Measurements from ENCODE around the gene DENND2C. TPM values are rescaled to one million over a fixed set of nuclear protein-coding genes. Genes with fewer than 3 reads are reported as not detected.

DENND2C gene
- total RNA-seq, 1 experiment from 2014 or later = 1.1 TPM

- no peak overlapping the region for H3K4me3 ChIP-seq (ENCODE audit: low read depth in 2 of 2, low read length in 2 of 2)
- ATAC-seq (no peak), DNase-seq (ENCODE audit: low read depth, low spot score) (no peak)
- H3K9me3 ChIP-seq (ENCODE audit: control insufficient read depth, insufficient read depth, low read depth, low read length) = no peaks in the 10 kb centered on the region
- ChIA-PET CTCF (no interaction called here), POLR2A (no interaction called here)
- BruUV-seq (replicated peaks) = no TSS peak
- no peaks in the 10 kb centered on the region for H3K36me3 ChIP-seq (ENCODE audit: control insufficient read depth, insufficient read depth, low read length)
- in situ Hi-C loops (cut with HindIII; ENCODE audit: low pct_unique_long_range_greater_than_20kb, low sequenced_read_pairs) = no loop called here
- H3K4me1 ChIP-seq (ENCODE audit: control insufficient read depth, insufficient read depth, low read length) = no peaks in the 10 kb centered on the region
- no peak overlapping the region for H3K27ac ChIP-seq (ENCODE audit: low read length)
- no peaks in the 10 kb centered on the region for H3K27me3 ChIP-seq (ENCODE audit: control insufficient read depth, insufficient read depth, low read length)
- intact Hi-C loops (cut with micrococcal nuclease; ENCODE audit: unreplicated experiment) = no loop called here
- no peak for TF ChIP-seq SIN3A (IDR thresholded peaks at IDR 0.05; ENCODE audit: borderline replicate concordance, insufficient read depth, low read depth, low read length)
- no peak for TF ChIP-seq TCF7L2 (IDR thresholded peaks at IDR 0.05; ENCODE audit: low read depth, low read length)
- TF ChIP-seq CTCF (IDR thresholded peaks at IDR 0.05) = no peak
- TF ChIP-seq REST (IDR thresholded peaks at IDR 0.05; ENCODE audit: insufficient read depth in 1 of 2, low read depth in 2 of 2, low read length in 1 of 2) = no peak
- TF ChIP-seq POLR2AphosphoS5 (IDR thresholded peaks at IDR 0.05; ENCODE audit: low read depth, low read length) = no peak
Observed at GRCh38 chr1:114586513-114587047, 83.3 kb downstream of the DENND2C start.

GRCh38 chr1:114585231-114585630 is 84.6 kb downstream of the DENND2C start:
- Histone ChIP-seq H3K4me1 (ENCODE audit: control insufficient read depth, insufficient read depth, low read length) (no peaks in the 10 kb centered on the region; the same call in 1 of the 2 replicates), H3K27me3 (ENCODE audit: control insufficient read depth, insufficient read depth, low read length) (no peaks in the 10 kb centered on the region), H3K36me3 (ENCODE audit: control insufficient read depth, insufficient read depth, low read length) (peaks cover 6% of the 10 kb centered on the region; the same call in 1 of the 2 replicates), H3K9me3 (ENCODE audit: control insufficient read depth, insufficient read depth, low read depth, low read length) (no peaks in the 10 kb centered on the region), H3K27ac (ENCODE audit: low read length) (no peak overlapping the region), H3K4me3 (ENCODE audit: low read depth in 2 of 2, low read length in 2 of 2) (no peak overlapping the region)
- ChIA-PET CTCF (no interaction called here), POLR2A (no interaction called here)
- no peak for ATAC-seq
- in situ Hi-C loops (cut with HindIII; ENCODE audit: low pct_unique_long_range_greater_than_20kb, low sequenced_read_pairs) = no loop called here
- BruUV-seq (replicated peaks) = no TSS peak
- TF ChIP-seq REST (IDR thresholded peaks at IDR 0.05; ENCODE audit: insufficient read depth in 1 of 2, low read depth in 2 of 2, low read length in 1 of 2) = no peak
- no peak for TF ChIP-seq POLR2AphosphoS5 (IDR thresholded peaks at IDR 0.05; ENCODE audit: low read depth, low read length)
- TF ChIP-seq TCF7L2 (IDR thresholded peaks at IDR 0.05; ENCODE audit: low read depth, low read length) = no peak
- no peak for TF ChIP-seq SIN3A (IDR thresholded peaks at IDR 0.05; ENCODE audit: borderline replicate concordance, insufficient read depth, low read depth, low read length)
- no peak for TF ChIP-seq CTCF (IDR thresholded peaks at IDR 0.05)
- no peak for DNase-seq (ENCODE audit: low read depth, low spot score)
- intact Hi-C loops (cut with micrococcal nuclease; ENCODE audit: unreplicated experiment) = no loop called here
